ENCODE measurements around the gene DDX41.
"Not testable (repeated sequence)": the region's sequence is repeated elsewhere in the genome, so short reads cannot be mapped to it uniquely, and the experiment has no call there.

Gene DDX41

GRCh38 chr5:177498013-177498787 lies 18.6 kb downstream of the DDX41 start:
- no peak for DNase-seq (ENCODE audit: low read depth in 2 of 2)

DNA sequence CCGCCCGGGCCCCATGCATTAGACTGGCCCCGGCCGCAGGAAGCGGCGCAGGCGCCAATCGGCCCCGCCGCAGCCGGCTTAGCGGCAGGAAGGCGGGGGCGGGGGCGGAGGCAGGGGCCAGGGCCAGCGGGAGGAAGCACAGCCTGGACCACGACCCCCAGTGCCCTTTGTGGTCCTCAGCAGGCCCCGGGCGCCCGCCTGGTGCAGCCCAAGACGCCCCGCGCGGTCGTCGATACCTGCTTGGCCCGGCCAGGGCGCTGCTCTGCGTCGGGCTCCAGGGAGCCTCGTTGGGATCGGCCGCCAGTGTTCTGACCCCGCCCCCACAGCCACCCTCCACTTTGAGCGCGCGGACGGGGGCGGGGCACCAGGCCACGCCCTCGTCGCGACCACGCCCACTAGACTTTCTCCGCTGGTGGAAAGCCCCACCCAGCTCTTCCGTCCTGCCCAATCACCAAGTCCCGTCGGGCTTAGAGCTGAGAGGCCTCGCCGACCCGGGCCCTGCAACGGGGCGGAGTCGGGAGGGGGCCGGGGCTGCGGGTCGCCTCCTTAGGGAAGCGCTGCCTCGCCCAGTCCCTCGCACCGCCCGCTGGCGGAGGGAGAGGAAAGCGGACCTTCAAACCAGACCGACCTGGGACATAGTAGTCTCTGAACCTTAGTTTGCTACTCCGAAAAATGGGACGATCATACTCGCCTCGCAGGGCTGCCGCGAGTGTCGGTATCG lies 19.3 kb downstream of the DDX41 start, which contains the start of gene PDLIM7:
Gene PDLIM7, minus strand, starts transcription at position 313 of the 721 bp plus-strand sequence. CDS start 1,092 bp downstream, outside the sequence.
- DNase-seq (ENCODE audit: low read depth in 2 of 2): peak; percentile 82 to 87

GRCh38 chr5:177496727-177497291 lies 20.0 kb downstream of the DDX41 start:
- no peak for DNase-seq (ENCODE audit: low read depth in 2 of 2)

DNA sequence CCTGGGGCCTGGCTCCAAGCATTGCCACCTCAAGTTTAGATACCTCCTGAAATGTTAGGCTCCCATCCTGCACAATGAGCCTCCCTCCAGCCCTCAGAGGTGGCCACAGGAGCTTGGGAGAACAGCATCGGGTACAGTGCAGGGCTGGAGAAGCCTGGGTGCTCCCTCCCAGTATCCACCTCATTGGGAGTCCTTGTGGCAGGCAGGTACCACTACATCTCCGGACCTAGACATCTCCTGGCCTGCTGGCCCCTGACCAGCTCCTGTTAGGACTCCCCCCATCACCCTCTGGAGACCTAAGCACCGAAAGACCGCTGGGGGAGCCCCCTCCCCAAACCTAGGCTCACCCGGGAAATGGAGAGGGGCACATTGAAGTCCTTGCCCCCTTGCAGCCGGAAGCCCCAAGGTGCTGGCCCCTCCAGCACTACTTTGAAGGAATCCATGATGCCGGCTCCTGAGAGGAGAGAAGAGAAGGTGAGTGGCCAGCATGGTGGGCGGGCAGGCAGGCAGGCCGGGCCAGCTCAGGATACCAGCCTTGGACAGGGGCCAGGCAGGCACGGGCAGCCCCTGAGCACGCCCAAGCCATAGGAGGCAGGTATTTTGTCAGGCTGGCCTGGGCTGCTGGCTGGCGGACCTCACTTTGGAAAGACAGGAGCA lies 20.6 kb downstream of the DDX41 start:
- DNase-seq (ENCODE audit: low read depth in 2 of 2): no peak

GRCh38 chr5:177495243-177496060 lies 21.3 kb downstream of the DDX41 start:
- no peak for DNase-seq (ENCODE audit: low read depth in 2 of 2)

- no peak for DNase-seq (ENCODE audit: low read depth in 2 of 2)
Measured at GRCh38 chr5:177494346-177495195, 22.2 kb downstream of the DDX41 start.

GRCh38 chr5:177493795-177494345 lies 22.9 kb downstream of the DDX41 start:
- DNase-seq (ENCODE audit: low read depth in 2 of 2): no peak

- no peak for DNase-seq (ENCODE audit: low read depth in 2 of 2)
Measured at GRCh38 chr5:177492841-177493240, 23.9 kb downstream of the DDX41 start.

- no peak for DNase-seq (ENCODE audit: low read depth in 2 of 2)
Measured at GRCh38 chr5:177491983-177492746, 24.6 kb downstream of the DDX41 start.

DNA sequence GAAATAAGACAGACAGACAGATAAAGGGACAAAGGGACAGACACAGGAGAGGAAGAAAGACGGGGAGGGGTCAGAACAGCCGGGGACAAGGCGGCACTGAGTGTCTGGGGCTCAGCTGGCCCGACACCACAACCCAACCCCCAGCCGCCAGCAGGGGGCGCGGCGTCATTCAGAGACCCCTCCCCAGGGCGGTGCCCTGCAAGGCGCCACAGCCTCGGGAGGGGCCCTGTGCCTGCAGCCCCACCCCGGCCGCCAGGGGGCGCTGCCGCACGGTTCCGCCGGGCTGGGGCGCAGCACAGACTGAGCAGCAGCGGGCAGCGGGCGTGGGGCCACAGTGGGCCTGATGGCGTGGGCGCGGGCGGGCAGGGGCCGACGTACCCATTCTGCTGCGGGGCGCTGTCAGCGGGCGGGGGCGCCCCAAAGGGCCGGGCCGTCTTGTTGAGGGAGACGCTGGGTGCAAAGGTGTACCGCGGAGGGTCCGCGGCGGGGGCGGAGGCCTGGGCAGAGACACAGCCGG lies 25.3 kb downstream of the DDX41 start:
- no peak for DNase-seq (ENCODE audit: low read depth in 2 of 2)

GRCh38 chr5:177490992-177491391 lies 25.8 kb downstream of the DDX41 start:
- DNase-seq (ENCODE audit: low read depth in 2 of 2): no peak

DNA sequence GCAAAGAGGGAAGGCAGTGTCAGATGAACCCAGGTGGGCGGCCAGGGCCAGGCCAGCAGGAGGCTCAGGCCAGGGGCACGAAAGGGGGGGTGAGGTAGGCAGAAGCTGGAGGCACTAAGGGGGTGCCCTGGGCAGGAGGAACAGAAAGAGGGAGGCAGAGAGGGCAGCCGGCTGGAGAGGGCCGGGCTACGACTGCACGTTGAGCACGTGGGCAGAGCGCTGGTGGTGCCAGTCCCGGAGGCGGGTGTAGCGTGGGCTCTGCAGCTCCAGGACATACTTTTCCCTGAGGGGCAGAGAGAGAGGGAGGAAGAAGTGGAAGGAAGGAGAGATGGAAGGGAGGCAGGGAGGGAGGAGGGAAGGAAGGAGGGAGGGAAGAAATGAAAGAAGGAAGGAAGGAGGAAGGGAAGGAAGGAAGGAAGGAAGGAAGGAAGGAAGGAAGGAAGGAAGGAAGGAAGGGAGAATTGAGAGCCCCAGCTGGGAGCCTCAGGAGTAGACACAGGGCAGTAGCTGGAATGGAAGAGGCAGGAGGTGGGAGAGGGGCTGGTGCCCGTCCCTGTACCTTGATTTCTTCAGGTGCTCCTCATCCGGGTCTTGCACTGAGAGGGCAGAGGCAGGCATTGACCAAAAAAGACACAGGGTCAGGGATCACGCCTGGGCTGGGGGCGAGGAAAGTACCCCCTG lies 26.3 kb downstream of the DDX41 start:
- no peak for DNase-seq (ENCODE audit: low read depth in 2 of 2)

- DNase-seq (ENCODE audit: low read depth in 2 of 2): no peak
Measured at GRCh38 chr5:177489119-177489716, 27.5 kb downstream of the DDX41 start.

- no peak for DNase-seq (ENCODE audit: low read depth in 2 of 2)
Measured at GRCh38 chr5:177487975-177488374, 28.8 kb downstream of the DDX41 start.

DNA sequence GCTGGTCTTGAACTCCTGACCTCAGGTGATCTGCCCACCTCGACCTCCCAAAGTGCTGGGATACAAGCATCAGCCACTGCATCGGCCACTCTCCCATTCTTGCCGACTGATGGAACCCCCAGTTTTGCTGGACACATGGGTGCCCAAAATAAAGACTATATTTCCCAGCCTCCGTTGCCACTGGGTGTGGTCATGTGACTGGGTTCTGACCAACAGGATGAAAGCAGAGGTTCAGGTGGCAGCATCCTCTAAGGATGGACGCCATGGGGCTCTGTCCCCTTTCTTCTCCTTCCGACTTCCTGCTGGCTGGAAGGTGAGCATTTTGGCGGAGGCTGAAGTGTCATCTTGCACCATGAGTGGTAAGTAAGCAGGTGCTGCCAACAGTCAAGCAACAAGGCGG lies 29.6 kb downstream of the DDX41 start:
- DNase-seq (ENCODE audit: low read depth in 2 of 2): no peak

- DNase-seq (ENCODE audit: low read depth in 2 of 2): no peak
Measured at GRCh38 chr5:177486256-177486655, 30.5 kb downstream of the DDX41 start.

- DNase-seq (ENCODE audit: low read depth in 2 of 2): not testable (repeated sequence)
Measured at GRCh38 chr5:177485753-177486152, 31.0 kb downstream of the DDX41 start.

GRCh38 chr5:177484902-177485549 lies 31.7 kb downstream of the DDX41 start:
- no peak for DNase-seq (ENCODE audit: low read depth in 2 of 2)

All from stimulated activated CD8-positive, alpha-beta memory T cell treated with anti-CD3 and anti-CD28 coated beads, Interleukin-7, amount 100 ng/mL, for 4 hours (primary cell).